ENCODE data around the gene GOLGA6L2.
A peak's percentile ranks its signal among the peaks of the same experiment; 100 is the strongest.

Gene GOLGA6L2

DNA sequence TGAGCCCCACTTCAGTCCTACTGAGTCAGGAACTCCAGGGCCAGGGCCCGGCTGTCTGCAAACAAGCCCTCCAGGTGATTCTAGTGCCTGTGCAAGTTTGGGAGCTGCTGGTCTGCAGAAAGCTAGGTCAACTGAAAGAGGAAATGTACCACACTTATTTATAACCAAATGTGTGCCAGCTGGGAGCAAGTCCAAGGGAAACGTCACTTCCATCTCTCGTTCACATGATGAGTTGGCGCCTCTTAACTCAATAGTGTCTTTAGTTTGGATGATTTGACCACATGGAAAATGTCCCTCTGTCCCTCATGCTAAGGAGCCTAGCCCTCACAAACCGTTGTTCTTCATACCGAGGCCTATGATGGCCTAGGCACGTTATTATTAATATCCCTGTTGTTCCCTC is 49.3 kb downstream of the GOLGA6L2 start:
- peak; percentile 71 for DNase-seq (ENCODE audit: low read depth)
- H3K4me3 ChIP-seq (ENCODE audit: low read depth, low read length), result no peak overlapping the region
- TF ChIP-seq, protein P1, sequence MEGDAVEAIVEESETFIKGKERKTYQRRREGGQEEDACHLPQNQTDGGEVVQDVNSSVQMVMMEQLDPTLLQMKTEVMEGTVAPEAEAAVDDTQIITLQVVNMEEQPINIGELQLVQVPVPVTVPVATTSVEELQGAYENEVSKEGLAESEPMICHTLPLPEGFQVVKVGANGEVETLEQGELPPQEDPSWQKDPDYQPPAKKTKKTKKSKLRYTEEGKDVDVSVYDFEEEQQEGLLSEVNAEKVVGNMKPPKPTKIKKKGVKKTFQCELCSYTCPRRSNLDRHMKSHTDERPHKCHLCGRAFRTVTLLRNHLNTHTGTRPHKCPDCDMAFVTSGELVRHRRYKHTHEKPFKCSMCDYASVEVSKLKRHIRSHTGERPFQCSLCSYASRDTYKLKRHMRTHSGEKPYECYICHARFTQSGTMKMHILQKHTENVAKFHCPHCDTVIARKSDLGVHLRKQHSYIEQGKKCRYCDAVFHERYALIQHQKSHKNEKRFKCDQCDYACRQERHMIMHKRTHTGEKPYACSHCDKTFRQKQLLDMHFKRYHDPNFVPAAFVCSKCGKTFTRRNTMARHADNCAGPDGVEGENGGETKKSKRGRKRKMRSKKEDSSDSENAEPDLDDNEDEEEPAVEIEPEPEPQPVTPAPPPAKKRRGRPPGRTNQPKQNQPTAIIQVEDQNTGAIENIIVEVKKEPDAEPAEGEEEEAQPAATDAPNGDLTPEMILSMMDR (IDR thresholded peaks at IDR 0.05; ENCODE audit: control insufficient read depth, extremely low read depth, insufficient read depth), result no peak

DNA sequence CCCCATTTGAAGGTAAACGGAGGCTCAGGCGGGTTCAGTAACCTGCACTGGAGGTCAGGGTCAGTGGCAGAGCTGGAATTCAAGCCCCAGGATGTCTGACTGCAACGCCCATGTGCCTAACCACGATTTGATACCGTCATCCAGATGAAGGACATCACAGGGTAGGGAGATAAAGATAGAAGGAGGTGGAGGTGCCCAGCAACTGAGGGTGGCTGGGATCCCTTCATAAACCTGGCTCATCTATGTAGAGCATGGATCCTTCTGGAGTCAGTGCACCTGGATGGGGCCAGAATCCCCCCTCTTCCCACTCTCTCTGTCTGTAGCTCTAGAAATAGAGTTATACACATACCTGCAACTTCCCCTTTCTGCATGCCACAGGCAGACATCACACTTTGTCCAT is 51.2 kb downstream of the GOLGA6L2 start:
- no peak overlapping the region for H3K4me3 ChIP-seq (ENCODE audit: low read depth, low read length)
- TF ChIP-seq, protein P1 (IDR thresholded peaks at IDR 0.05; ENCODE audit: control insufficient read depth, extremely low read depth, insufficient read depth), result no peak
- DNase-seq (ENCODE audit: low read depth), result no peak

DNA sequence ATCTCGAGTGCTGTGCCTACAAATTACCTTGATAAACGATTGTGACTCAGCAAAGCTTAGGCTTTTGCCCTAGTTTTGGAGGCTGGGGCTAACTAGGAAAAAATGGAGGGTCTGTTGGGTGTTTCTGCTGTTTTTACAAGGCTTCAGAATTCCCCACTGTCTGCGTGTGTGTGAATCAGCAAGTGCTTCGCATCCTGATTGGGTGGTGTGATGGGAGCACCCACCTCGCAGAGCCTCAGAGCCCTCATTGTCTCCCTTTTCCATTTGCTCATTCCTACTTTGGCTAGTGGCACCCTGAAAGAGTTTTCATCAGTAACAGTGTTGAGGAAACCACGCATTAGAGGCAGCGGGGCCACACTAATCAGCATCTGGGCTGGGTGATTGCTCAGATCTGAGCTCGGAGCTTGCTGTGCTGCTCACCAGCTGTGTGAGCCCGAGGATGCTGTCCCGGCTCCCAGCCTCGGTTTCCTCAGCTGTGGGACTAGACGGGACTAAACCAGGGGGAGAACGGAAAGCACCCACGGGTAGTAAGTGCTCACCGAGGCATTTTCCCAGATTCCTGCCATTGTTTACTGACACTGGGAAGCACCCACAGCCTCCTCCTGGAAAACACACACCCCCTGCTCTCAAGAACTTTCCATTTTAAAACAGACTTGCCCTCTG is 51.9 kb downstream of the GOLGA6L2 start:
- DNase-seq (ENCODE audit: low read depth), result no peak
- TF ChIP-seq, protein P1 (IDR thresholded peaks at IDR 0.05; ENCODE audit: control insufficient read depth, extremely low read depth, insufficient read depth), result no peak
- H3K4me3 ChIP-seq (ENCODE audit: low read depth, low read length), result no peak overlapping the region

All from LNCaP clone FGC (cell line).